Stimulated activated CD4-positive, alpha-beta T cell treated with anti-CD3 and anti-CD28 coated beads, TNF-alpha, amount 100 ng/mL, for 4 hours (primary cell): Measurements from ENCODE around the gene OR1E2.
A peak's percentile ranks its signal among the peaks of the same experiment; 100 is the strongest.
"Not testable (repeated sequence)": the region's sequence is repeated elsewhere in the genome, so short reads cannot be mapped to it uniquely, and the experiment has no call there.

ENCODE experiments used
- DNase-seq, 3 experiments: peaks; one replicate each; pipeline ENCODE4 v3.0.0-alpha.2; 2020; ENCODE audit warnings: low read depth in 3 of 3

The OR1E2 gene

GRCh38 chr17:3398310-3398709 is 35.3 kb downstream of the OR1E2 start, which contains the start of gene OR1E1:
Gene OR1E1 (minus strand): TSS chr17:3398410. CDS start chr17:3398410, 0 bp downstream.
- no peak for DNase-seq

- DNase-seq, result not testable (repeated sequence)
Observed at GRCh38 chr17:3397801-3398200, 35.8 kb downstream of the OR1E2 start.

GRCh38 chr17:3389791-3390190 is 43.9 kb downstream of the OR1E2 start:
- DNase-seq, result no peak

- peak in 1 of 3 experiments; percentile 1 for DNase-seq
Observed at GRCh38 chr17:3385869-3386816, 47.5 kb downstream of the OR1E2 start, which contains the start of gene OR3A2. Gene OR3A2 (minus strand): TSS chr17:3386308.
